ENCODE data around the gene SLC7A14. TPM values are rescaled to one million over a fixed set of nuclear protein-coding genes. Genes with fewer than 3 reads are reported as not detected.
A peak's percentile ranks its signal among the peaks of the same experiment; 100 is the strongest.

The SLC7A14 gene
- total and polyA plus RNA-seq, 2 of the 13 experiments (the other 11 are each of a cell fraction or from before 2014, with no cell fraction given) = not detected

DNA sequence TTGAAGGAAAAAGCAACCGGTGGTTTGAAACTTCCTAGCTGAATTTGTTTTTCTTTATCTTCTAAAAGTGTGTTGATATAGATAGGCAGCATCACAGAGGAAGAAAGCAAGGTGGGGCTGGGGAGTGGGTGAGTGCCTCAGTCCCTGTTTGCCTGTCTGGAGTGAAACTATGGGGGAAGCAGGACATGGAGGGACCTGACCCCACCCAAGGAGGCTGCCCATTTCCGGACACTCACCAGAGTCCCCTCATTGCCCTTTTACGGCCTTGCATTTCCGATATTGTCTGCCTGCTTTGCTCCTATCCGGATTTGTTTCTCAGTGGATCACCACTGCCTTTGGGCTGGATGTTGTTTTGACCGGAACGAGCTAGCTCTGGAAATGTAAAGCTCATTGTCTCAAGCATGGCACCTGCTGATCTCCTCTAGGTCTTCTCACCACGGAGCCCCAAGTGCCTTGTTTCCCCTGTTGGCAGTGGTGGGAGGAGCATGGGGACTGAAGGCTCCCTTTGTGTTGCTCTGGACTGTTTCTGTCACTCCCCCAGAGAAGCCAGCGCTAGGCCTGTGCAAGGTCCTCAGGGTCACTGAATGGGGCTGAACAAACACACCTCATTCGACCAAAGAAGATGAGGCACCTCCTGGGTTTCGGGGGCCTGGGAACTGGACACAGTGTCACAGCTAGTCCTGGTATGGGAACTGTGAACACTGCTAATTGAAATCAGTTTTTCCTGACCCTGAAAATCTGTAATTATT is 160.2 kb downstream of the SLC7A14 start (continued):
- TF ChIP-seq, protein P1, sequence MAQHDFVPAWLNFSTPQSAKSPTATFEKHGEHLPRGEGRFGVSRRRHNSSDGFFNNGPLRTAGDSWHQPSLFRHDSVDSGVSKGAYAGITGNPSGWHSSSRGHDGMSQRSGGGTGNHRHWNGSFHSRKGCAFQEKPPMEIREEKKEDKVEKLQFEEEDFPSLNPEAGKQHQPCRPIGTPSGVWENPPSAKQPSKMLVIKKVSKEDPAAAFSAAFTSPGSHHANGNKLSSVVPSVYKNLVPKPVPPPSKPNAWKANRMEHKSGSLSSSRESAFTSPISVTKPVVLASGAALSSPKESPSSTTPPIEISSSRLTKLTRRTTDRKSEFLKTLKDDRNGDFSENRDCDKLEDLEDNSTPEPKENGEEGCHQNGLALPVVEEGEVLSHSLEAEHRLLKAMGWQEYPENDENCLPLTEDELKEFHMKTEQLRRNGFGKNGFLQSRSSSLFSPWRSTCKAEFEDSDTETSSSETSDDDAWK (CRISPR knock-in tag; IDR thresholded peaks at IDR 0.05) = no peak
- TF ChIP-seq, protein P2, sequence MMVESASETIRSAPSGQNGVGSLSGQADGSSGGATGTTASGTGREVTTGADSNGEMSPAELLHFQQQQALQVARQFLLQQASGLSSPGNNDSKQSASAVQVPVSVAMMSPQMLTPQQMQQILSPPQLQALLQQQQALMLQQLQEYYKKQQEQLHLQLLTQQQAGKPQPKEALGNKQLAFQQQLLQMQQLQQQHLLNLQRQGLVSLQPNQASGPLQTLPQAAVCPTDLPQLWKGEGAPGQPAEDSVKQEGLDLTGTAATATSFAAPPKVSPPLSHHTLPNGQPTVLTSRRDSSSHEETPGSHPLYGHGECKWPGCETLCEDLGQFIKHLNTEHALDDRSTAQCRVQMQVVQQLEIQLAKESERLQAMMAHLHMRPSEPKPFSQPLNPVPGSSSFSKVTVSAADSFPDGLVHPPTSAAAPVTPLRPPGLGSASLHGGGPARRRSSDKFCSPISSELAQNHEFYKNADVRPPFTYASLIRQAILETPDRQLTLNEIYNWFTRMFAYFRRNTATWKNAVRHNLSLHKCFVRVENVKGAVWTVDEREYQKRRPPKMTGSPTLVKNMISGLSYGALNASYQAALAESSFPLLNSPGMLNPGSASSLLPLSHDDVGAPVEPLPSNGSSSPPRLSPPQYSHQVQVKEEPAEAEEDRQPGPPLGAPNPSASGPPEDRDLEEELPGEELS (CRISPR knock-in tag; IDR thresholded peaks at IDR 0.05) = peak; percentile 76
- TF ChIP-seq ZNF235 (CRISPR knock-in tag; IDR thresholded peaks at IDR 0.05; ENCODE audit: borderline replicate concordance) = peak; percentile 43; the same call in 1 of the 2 replicates
- TF ChIP-seq HDAC1 (CRISPR knock-in tag; IDR thresholded peaks at IDR 0.05) = 0 out of 2 replicates have a peak, but pooled peaks have one; percentile 60
- TF ChIP-seq, protein P3, sequence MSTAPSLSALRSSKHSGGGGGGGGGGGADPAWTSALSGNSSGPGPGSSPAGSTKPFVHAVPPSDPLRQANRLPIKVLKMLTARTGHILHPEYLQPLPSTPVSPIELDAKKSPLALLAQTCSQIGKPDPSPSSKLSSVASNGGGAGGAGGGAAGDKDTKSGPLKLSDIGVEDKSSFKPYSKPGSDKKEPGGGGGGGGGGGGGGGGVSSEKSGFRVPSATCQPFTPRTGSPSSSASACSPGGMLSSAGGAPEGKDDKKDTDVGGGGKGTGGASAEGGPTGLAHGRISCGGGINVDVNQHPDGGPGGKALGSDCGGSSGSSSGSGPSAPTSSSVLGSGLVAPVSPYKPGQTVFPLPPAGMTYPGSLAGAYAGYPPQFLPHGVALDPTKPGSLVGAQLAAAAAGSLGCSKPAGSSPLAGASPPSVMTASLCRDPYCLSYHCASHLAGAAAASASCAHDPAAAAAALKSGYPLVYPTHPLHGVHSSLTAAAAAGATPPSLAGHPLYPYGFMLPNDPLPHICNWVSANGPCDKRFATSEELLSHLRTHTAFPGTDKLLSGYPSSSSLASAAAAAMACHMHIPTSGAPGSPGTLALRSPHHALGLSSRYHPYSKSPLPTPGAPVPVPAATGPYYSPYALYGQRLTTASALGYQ (CRISPR knock-in tag; IDR thresholded peaks at IDR 0.05) = peak; percentile 14; the same call in 1 of the 2 replicates
- no peak for TF ChIP-seq ATM (IDR thresholded peaks at IDR 0.05; ENCODE audit: borderline replicate concordance)
- TF ChIP-seq BORCS8-MEF2B (CRISPR knock-in tag; IDR thresholded peaks at IDR 0.05) = peak; percentile 53; the same call in 1 of the 2 replicates
- no peak for TF ChIP-seq ZNF451 (CRISPR knock-in tag; IDR thresholded peaks at IDR 0.05)
- no peak for TF ChIP-seq ZNF138 (CRISPR knock-in tag; IDR thresholded peaks at IDR 0.05; ENCODE audit: low read depth)
- TF ChIP-seq KDM6A (CRISPR knock-in tag; IDR thresholded peaks at IDR 0.05; ENCODE audit: low read depth) = peak; percentile 88
- TF ChIP-seq ZNF549 (CRISPR knock-in tag; IDR thresholded peaks at IDR 0.05) = no peak
- TF ChIP-seq, protein P4, sequence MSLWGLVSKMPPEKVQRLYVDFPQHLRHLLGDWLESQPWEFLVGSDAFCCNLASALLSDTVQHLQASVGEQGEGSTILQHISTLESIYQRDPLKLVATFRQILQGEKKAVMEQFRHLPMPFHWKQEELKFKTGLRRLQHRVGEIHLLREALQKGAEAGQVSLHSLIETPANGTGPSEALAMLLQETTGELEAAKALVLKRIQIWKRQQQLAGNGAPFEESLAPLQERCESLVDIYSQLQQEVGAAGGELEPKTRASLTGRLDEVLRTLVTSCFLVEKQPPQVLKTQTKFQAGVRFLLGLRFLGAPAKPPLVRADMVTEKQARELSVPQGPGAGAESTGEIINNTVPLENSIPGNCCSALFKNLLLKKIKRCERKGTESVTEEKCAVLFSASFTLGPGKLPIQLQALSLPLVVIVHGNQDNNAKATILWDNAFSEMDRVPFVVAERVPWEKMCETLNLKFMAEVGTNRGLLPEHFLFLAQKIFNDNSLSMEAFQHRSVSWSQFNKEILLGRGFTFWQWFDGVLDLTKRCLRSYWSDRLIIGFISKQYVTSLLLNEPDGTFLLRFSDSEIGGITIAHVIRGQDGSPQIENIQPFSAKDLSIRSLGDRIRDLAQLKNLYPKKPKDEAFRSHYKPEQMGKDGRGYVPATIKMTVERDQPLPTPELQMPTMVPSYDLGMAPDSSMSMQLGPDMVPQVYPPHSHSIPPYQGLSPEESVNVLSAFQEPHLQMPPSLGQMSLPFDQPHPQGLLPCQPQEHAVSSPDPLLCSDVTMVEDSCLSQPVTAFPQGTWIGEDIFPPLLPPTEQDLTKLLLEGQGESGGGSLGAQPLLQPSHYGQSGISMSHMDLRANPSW (CRISPR knock-in tag; IDR thresholded peaks at IDR 0.05; ENCODE audit: borderline replicate concordance) = no peak
- no peak for TF ChIP-seq ZKSCAN8 (CRISPR knock-in tag; IDR thresholded peaks at IDR 0.05; ENCODE audit: borderline replicate concordance)
- TF ChIP-seq, protein P5, sequence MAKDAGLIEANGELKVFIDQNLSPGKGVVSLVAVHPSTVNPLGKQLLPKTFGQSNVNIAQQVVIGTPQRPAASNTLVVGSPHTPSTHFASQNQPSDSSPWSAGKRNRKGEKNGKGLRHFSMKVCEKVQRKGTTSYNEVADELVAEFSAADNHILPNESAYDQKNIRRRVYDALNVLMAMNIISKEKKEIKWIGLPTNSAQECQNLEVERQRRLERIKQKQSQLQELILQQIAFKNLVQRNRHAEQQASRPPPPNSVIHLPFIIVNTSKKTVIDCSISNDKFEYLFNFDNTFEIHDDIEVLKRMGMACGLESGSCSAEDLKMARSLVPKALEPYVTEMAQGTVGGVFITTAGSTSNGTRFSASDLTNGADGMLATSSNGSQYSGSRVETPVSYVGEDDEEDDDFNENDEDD (CRISPR knock-in tag; IDR thresholded peaks at IDR 0.05; ENCODE audit: borderline replicate concordance) = no peak
- peak; percentile 88 for TF ChIP-seq NR2F6 (IDR thresholded peaks at IDR 0.05)
- peak; percentile 90 for TF ChIP-seq NR2F6 (CRISPR knock-in tag; IDR thresholded peaks at IDR 0.05)
- peak; percentile 37; the same call in 1 of the 2 replicates for TF ChIP-seq GATAD1 (CRISPR knock-in tag; IDR thresholded peaks at IDR 0.05)
- TF ChIP-seq, protein P6, sequence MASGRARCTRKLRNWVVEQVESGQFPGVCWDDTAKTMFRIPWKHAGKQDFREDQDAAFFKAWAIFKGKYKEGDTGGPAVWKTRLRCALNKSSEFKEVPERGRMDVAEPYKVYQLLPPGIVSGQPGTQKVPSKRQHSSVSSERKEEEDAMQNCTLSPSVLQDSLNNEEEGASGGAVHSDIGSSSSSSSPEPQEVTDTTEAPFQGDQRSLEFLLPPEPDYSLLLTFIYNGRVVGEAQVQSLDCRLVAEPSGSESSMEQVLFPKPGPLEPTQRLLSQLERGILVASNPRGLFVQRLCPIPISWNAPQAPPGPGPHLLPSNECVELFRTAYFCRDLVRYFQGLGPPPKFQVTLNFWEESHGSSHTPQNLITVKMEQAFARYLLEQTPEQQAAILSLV (CRISPR knock-in tag; IDR thresholded peaks at IDR 0.05; ENCODE audit: borderline replicate concordance) = peak; percentile 29; the same call in 1 of the 2 replicates
